IPS-NIHi7 (cell line): ENCODE measurements around the gene HINFP.
A peak's percentile ranks its signal among the peaks of the same experiment; 100 is the strongest.
"Not testable (repeated sequence)": the region's sequence is repeated elsewhere in the genome, so short reads cannot be mapped to it uniquely, and the experiment has no call there.

Experiments
- DNase-seq: peaks from one replicate; pipeline ENCODE4 v3.0.0; 2012; ENCODE audit warnings: mixed read lengths; ENCODE audit errors: extremely low spot score

HINFP gene

GRCh38 chr11:119117004-119117706 is 4.2 kb upstream of the HINFP start:
- no peak for DNase-seq

- no peak for DNase-seq
Measured at GRCh38 chr11:119118227-119118626, 3.2 kb upstream of the HINFP start.

GRCh38 chr11:119118946-119119345 is 2.4 kb upstream of the HINFP start:
- no peak for DNase-seq

GRCh38 chr11:119120639-119121007 is 757 bp upstream of the HINFP start:
- no peak for DNase-seq

- DNase-seq = no peak
Measured at GRCh38 chr11:119121811-119122124, 388 bp downstream of the HINFP start.

- DNase-seq = no peak
Measured at GRCh38 chr11:119125821-119126220, 4.4 kb downstream of the HINFP start.

GRCh38 chr11:119126675-119127268 is 5.4 kb downstream of the HINFP start:
- DNase-seq = no peak

- DNase-seq = no peak
Measured at GRCh38 chr11:119130662-119131061, 9.3 kb downstream of the HINFP start.

GRCh38 chr11:119134389-119134978 is 13.1 kb downstream of the HINFP start:
- peak; percentile 49 for DNase-seq

- DNase-seq = not testable (repeated sequence)
Measured at GRCh38 chr11:119139276-119139675, 17.9 kb downstream of the HINFP start.

- DNase-seq = peak; percentile 93
Measured at GRCh38 chr11:119144825-119145486, 23.6 kb downstream of the HINFP start.

- DNase-seq = no peak
Measured at GRCh38 chr11:119145551-119145950, 24.2 kb downstream of the HINFP start.

- no peak for DNase-seq
Measured at GRCh38 chr11:119147604-119148333, 26.4 kb downstream of the HINFP start.

GRCh38 chr11:119148720-119149017 is 27.3 kb downstream of the HINFP start:
- no peak for DNase-seq

- peak; percentile 53 for DNase-seq
Measured at GRCh38 chr11:119149018-119149785, 27.8 kb downstream of the HINFP start, which contains the start of gene ABCG4. Gene ABCG4 (plus strand): TSS chr11:119149052. CDS start chr11:119149966, 914 bp downstream.

- DNase-seq = no peak
Measured at GRCh38 chr11:119149786-119150275, 28.5 kb downstream of the HINFP start.

- no peak for DNase-seq
Measured at GRCh38 chr11:119152043-119152442, 30.7 kb downstream of the HINFP start.

- no peak for DNase-seq
Measured at GRCh38 chr11:119152604-119153003, 31.2 kb downstream of the HINFP start.

GRCh38 chr11:119153049-119153818 is 31.9 kb downstream of the HINFP start:
- DNase-seq = peak; percentile 57

GRCh38 chr11:119154178-119154577 is 32.8 kb downstream of the HINFP start:
- DNase-seq = no peak
